CD14-positive monocyte (primary cell): ENCODE results near the gene GOLGA3. TPM values are rescaled to one million over a fixed set of nuclear protein-coding genes. Genes with fewer than 3 reads are reported as not detected.

ENCODE experiments used
- DNase-seq, 3 donors: peaks; one replicate each; pipeline ENCODE4 v3.0.0-alpha.2; 2011 to 2022
- H2AFZ ChIP-seq: 2 replicates; pipeline ENCODE4 v1.6.0; 2012; ENCODE audit warnings: mild to moderate bottlenecking, low read depth, low read length, inconsistent platforms; ENCODE audit not compliant: insufficient read depth, poor library complexity, severe bottlenecking
- H3K27ac ChIP-seq, 2 donors: 1 replicate in 1 of 2; 2 replicates in 1 of 2; pipeline ENCODE4 v1.5.1; 2012 to 2013; ENCODE audit warnings: low read length in 2 of 2, control low read depth in 1 of 2, inconsistent platforms in 1 of 2, low read depth in 1 of 2, mild to moderate bottlenecking in 1 of 2
- H3K27me3 ChIP-seq, 2 donors: one replicate each; pipeline versions ENCODE4 v1.6.0 to v1.6.1; 2011 to 2013; ENCODE audit warnings: low read length in 2 of 2; ENCODE audit not compliant: control insufficient read depth in 2 of 2, insufficient read depth in 2 of 2
- H3K36me3 ChIP-seq, 2 donors: replicated peaks in 1 of 2; 1 replicate in 1 of 2; 2 replicates in 1 of 2; pipeline versions ENCODE4 v1.5.1 to v1.6.1; 2012 to 2013; ENCODE audit warnings: low read length in 2 of 2, control low read depth in 1 of 2, inconsistent platforms in 1 of 2, mild to moderate bottlenecking in 1 of 2; ENCODE audit not compliant: insufficient read depth in 2 of 2, control insufficient read depth in 1 of 2
- H3K4me1 ChIP-seq, 2 donors: 1 replicate in 1 of 2; 2 replicates in 1 of 2; pipeline versions ENCODE4 v1.5.1 to v1.6.1; 2012 to 2013; ENCODE audit warnings: low read length in 2 of 2, control low read depth in 1 of 2, inconsistent platforms in 1 of 2, mild to moderate bottlenecking in 1 of 2, moderate library complexity in 1 of 2; ENCODE audit not compliant: insufficient read depth in 2 of 2, control insufficient read depth in 1 of 2
- H3K4me2 ChIP-seq: replicated peaks from 2 replicates; pipeline ENCODE3; 2012; ENCODE audit warnings: low read length, moderate library complexity, mild to moderate bottlenecking; ENCODE audit not compliant: poor library complexity, severe bottlenecking; ENCODE audit errors: extremely low read depth
- H3K4me3 ChIP-seq, 3 experiments: fragments of 200-600 bp in 1 of 3; sonication (generic) in 1 of 3; replicated peaks in 1 of 3; 1 replicate in 2 of 3; 2 replicates in 1 of 3; pipeline ENCODE4 v1.5.1; 2011 to 2013; ENCODE audit warnings: low read length in 3 of 3, mild to moderate bottlenecking in 3 of 3, control low read depth in 2 of 3, low read depth in 2 of 3, inconsistent platforms in 1 of 3, moderate library complexity in 1 of 3
- H3K79me2 ChIP-seq: 2 replicates; pipeline ENCODE4 v1.6.0; 2012; ENCODE audit warnings: mild to moderate bottlenecking, control low read depth, inconsistent platforms, low read length, moderate library complexity; ENCODE audit not compliant: insufficient read depth
- H3K9ac ChIP-seq: 2 replicates; pipeline ENCODE4 v1.6.0; 2017; ENCODE audit warnings: low read length, mild to moderate bottlenecking; ENCODE audit not compliant: insufficient read depth, poor library complexity, severe bottlenecking
- H3K9me3 ChIP-seq, 2 donors: replicated peaks in 1 of 2; 1 replicate in 1 of 2; 2 replicates in 1 of 2; pipeline versions ENCODE4 v1.5.1 to v1.6.1; 2012 to 2013; ENCODE audit warnings: low read length in 2 of 2, control low read depth in 1 of 2; ENCODE audit not compliant: control insufficient read depth in 1 of 2, insufficient read depth in 1 of 2
- H4K20me1 ChIP-seq: 2 replicates; pipeline ENCODE4 v1.6.0; 2012; ENCODE audit warnings: mild to moderate bottlenecking, low read length, control low read depth, moderate library complexity; ENCODE audit not compliant: insufficient read depth
- H3K27ac Mint-ChIP-seq, 7 donors: one replicate each; pipeline ENCODE4 v1.8.0; 2020; ENCODE audit warnings: mild to moderate bottlenecking in 7 of 7, mixed read lengths in 7 of 7, moderate library complexity in 6 of 7, inconsistent platforms in 2 of 7
- H3K27me3 Mint-ChIP-seq, 3 donors: one replicate each; pipeline ENCODE4 v1.8.0; 2021 to 2022; ENCODE audit warnings: low read depth in 3 of 3, mild to moderate bottlenecking in 3 of 3, mixed read lengths in 3 of 3, moderate library complexity in 3 of 3, inconsistent platforms in 1 of 3
- H3K36me3 Mint-ChIP-seq, 2 donors: one replicate each; pipeline ENCODE4 v1.8.0; 2020; ENCODE audit warnings: mixed read lengths in 2 of 2, inconsistent platforms in 1 of 2, mild to moderate bottlenecking in 1 of 2
- H3K4me1 Mint-ChIP-seq: one replicate; pipeline ENCODE4 v1.8.0; 2020; ENCODE audit warnings: mild to moderate bottlenecking, mixed read lengths
- H3K4me3 Mint-ChIP-seq, 2 donors: one replicate each; pipeline ENCODE4 v1.8.0; 2020; ENCODE audit warnings: mild to moderate bottlenecking in 2 of 2, mixed read lengths in 2 of 2, moderate library complexity in 1 of 2
- H3K9me3 Mint-ChIP-seq, 7 donors: one replicate each; pipeline ENCODE4 v1.8.0; 2020 to 2022; ENCODE audit warnings: mixed read lengths in 7 of 7, mild to moderate bottlenecking in 6 of 7, moderate library complexity in 6 of 7, inconsistent platforms in 2 of 7
- CTCF ChIP-seq: fragments of 200-600 bp; IDR thresholded peaks from one replicate; pipeline ENCODE4 v1.8.0; 2022; ENCODE audit warnings: antibody characterized with exemption, mild to moderate bottlenecking
- WGBS: methylation state at CpG from one replicate; pipeline ENCODE4 v1.1.5; 2013; ENCODE audit warnings: missing lambda C conversion rate; ENCODE audit not compliant: insufficient coverage; 5-methylcytosine and 5-hydroxymethylcytosine counted together
- intact Hi-C, 2 donors: fragments of 100-400 bp; cut with micrococcal nuclease; formaldehyde crosslinking; loops; one replicate each; pipeline versions ENCODE4 v1.15.0 to v1.15.1; 2023
- polyA plus RNA-seq, 3 donors: library from polyadenylated mRNA; depleted of rRNA in 1 of 3; unstranded in 2 of 3; stranded (reverse) in 1 of 3; fragments of 300-500 nt in 2 of 3; fragments of >200 nt in 1 of 3; fragmentation: Illumina TruSeq in 2 of 3; gene quantifications; 1 replicate in 2 of 3; 2 replicates in 1 of 3; pipeline ENCODE4 v1.2.3, GENCODE V29; 2012 to 2021

The GOLGA3 gene
- polyA plus RNA-seq, 3 donors: 1.2 to 12.0 (median 2.4) TPM

- Histone ChIP-seq H4K20me1 (peaks cover 48% of the 10 kb centered on the region), H3K4me3 (no peak overlapping the region), H3K4me2 (no peak overlapping the region), H3K9me3 (no peaks in the 10 kb centered on the region), H3K79me2 (peaks cover 46% of the 10 kb centered on the region), H3K27me3 (no peaks in the 10 kb centered on the region), H3K9ac (no peak overlapping the region), H2AFZ (no peak overlapping the region), H3K4me1 (no peaks in the 10 kb centered on the region), H3K27ac (no peak overlapping the region), H3K36me3 (peaks cover 93 to 98% of the 10 kb centered on the region in 2 donors)
- intact Hi-C loops: no loop called here
- Mint-ChIP-seq H3K4me3 (no peak overlapping the region), H3K27me3 (no peaks in the 10 kb centered on the region), H3K36me3 (peaks cover 78 to 98% of the 10 kb centered on the region in 2 donors), H3K4me1 (no peaks in the 10 kb centered on the region), H3K27ac (no peak overlapping the region), H3K9me3 (no peaks in the 10 kb centered on the region)
- 93% methylated on average over 10 of the region's 10 CpGs for WGBS
- no peak for TF ChIP-seq CTCF
- DNase-seq: no peak
Observed at GRCh38 chr12:132748319-132748718, 80.3 kb downstream of the GOLGA3 start.

- Mint-ChIP-seq H3K4me1 (no peaks in the 10 kb centered on the region), H3K4me3 (no peak overlapping the region)
Observed at GRCh38 chr12:132747896-132748295, 80.8 kb downstream of the GOLGA3 start.

More at GRCh38 chr12:132747896-132748295, 80.8 kb downstream of the GOLGA3 start:
- peaks cover 79 to 98% of the 10 kb centered on the region in 2 donors for H3K36me3 Mint-ChIP-seq
- Histone ChIP-seq H3K27ac (no peak overlapping the region), H4K20me1 (peaks cover 48% of the 10 kb centered on the region), H3K4me2 (no peak overlapping the region), H3K4me1 (no peaks in the 10 kb centered on the region), H3K4me3 (no peak overlapping the region), H3K27me3 (no peaks in the 10 kb centered on the region), H2AFZ (no peak overlapping the region), H3K79me2 (peaks cover 46% of the 10 kb centered on the region), H3K9me3 (no peaks in the 10 kb centered on the region), H3K9ac (no peak overlapping the region), H3K36me3 (peaks cover 92 to 98% of the 10 kb centered on the region in 2 donors)
- H3K27ac Mint-ChIP-seq: peak overlapping the region in 1 of 7 donors; percentile 32
- H3K27me3 Mint-ChIP-seq: no peaks in the 10 kb centered on the region
- WGBS: 96% methylated on average over 17 of the region's 22 CpGs
- no peaks in the 10 kb centered on the region for H3K9me3 Mint-ChIP-seq
- no peak for TF ChIP-seq CTCF
- no peak for DNase-seq
- intact Hi-C loops: no loop called here
